IMR-90 (cell line): ENCODE measurements around the gene RGP1. TPM values are rescaled to one million over a fixed set of nuclear protein-coding genes. Genes with fewer than 3 reads are reported as not detected.

Experiments used
- ATAC-seq: fragments of 200-7000 bp; cut with Tn5 transposase; 2 replicates; pipeline ENCODE4 v1.9.1; 2020; ENCODE audit warnings: low read depth, mild to moderate bottlenecking, moderate library complexity
- BruUV-seq: library from RNA; stranded (reverse); fragments of 400-500 nt; replicated peaks from 2 replicates; lab custom pipeline; 2021; lab: Mats Ljungman, UMichigan
- CTCF ChIA-PET: fragments of 300-600 bp; formaldehyde crosslinking; extraction: SDS; loops from one replicate; lab custom pipeline; 2021; ENCODE audit warnings: antibody characterized with exemption; lab: Yijun Ruan, JAX
- POLR2A ChIA-PET: fragments of 300-600 bp; sonication (Branson Sonifier 250); formaldehyde crosslinking; loops from one replicate; lab custom pipeline; 2022; ENCODE audit warnings: antibody characterized with exemption; ENCODE audit not compliant: unreplicated experiment; lab: Charles Lee
- DNase-seq: peaks from one replicate; pipeline ENCODE4 v3.0.0; 2013
- H2AFZ ChIP-seq: replicated peaks from 2 replicates; pipeline ENCODE3; 2013; ENCODE audit warnings: low read length, mild to moderate bottlenecking; ENCODE audit not compliant: poor library complexity
- H2AK5ac ChIP-seq: 2 replicates; pipeline ENCODE4 v1.6.1; 2013; ENCODE audit warnings: low read depth, low read length, inconsistent platforms
- H2AK9ac ChIP-seq: replicated peaks from 2 replicates; pipeline ENCODE3; 2013; ENCODE audit warnings: mild to moderate bottlenecking, low read depth, low read length, moderate library complexity; ENCODE audit not compliant: poor library complexity
- H2BK120ac ChIP-seq: 2 replicates; pipeline ENCODE4 v1.6.1; 2013; ENCODE audit warnings: low read depth, low read length, inconsistent platforms
- H2BK15ac ChIP-seq: 3 replicates; pipeline ENCODE4 v1.6.1; 2013; ENCODE audit warnings: low read depth, low read length, inconsistent platforms
- H2BK20ac ChIP-seq: 2 replicates; pipeline ENCODE4 v1.6.1; 2013; ENCODE audit warnings: low read depth, mild to moderate bottlenecking, inconsistent platforms, low read length, moderate library complexity
- H2BK5ac ChIP-seq: 2 replicates; pipeline ENCODE4 v1.6.1; 2013; ENCODE audit warnings: mild to moderate bottlenecking, low read depth, low read length, inconsistent platforms; ENCODE audit not compliant: poor library complexity, severe bottlenecking
- H3K14ac ChIP-seq: replicated peaks from 2 replicates; pipeline ENCODE4 v1.6.1; 2013; ENCODE audit warnings: low read depth, low read length, inconsistent platforms
- H3K18ac ChIP-seq: 2 replicates; pipeline ENCODE4 v1.6.1; 2013; ENCODE audit warnings: low read depth, low read length, control low read depth
- H3K23ac ChIP-seq: 2 replicates; pipeline ENCODE4 v1.6.1; 2013; ENCODE audit warnings: low read depth, low read length, inconsistent platforms
- H3K27ac ChIP-seq: 2 replicates; pipeline ENCODE4 v1.5.1; 2013; ENCODE audit warnings: mild to moderate bottlenecking, control low read depth, low read length; ENCODE audit not compliant: insufficient read depth
- H3K27me3 ChIP-seq: 2 replicates; pipeline ENCODE4 v1.6.1; 2013; ENCODE audit warnings: low read length; ENCODE audit not compliant: control insufficient read depth, insufficient read depth
- H3K36me3 ChIP-seq: 2 replicates; pipeline ENCODE4 v1.6.1; 2013; ENCODE audit warnings: low read length, mixed read lengths; ENCODE audit not compliant: control insufficient read depth, insufficient read depth
- H3K4ac ChIP-seq: 2 replicates; pipeline ENCODE4 v1.6.1; 2013; ENCODE audit warnings: low read depth, low read length, inconsistent platforms
- H3K4me1 ChIP-seq: 2 replicates; pipeline ENCODE4 v1.6.1; 2013; ENCODE audit warnings: low read length, mixed read lengths; ENCODE audit not compliant: control insufficient read depth, insufficient read depth
- H3K4me2 ChIP-seq: 2 replicates; pipeline ENCODE4 v1.6.1; 2013; ENCODE audit warnings: low read depth, mild to moderate bottlenecking, control low read depth, low read length, moderate library complexity
- H3K4me3 ChIP-seq: 2 replicates; pipeline ENCODE4 v1.5.1; 2013; ENCODE audit warnings: low read depth, mild to moderate bottlenecking, control low read depth, low read length, moderate library complexity; ENCODE audit not compliant: insufficient read depth
- H3K56ac ChIP-seq: 2 replicates; pipeline ENCODE4 v1.6.1; 2013; ENCODE audit warnings: low read length, inconsistent platforms; ENCODE audit not compliant: insufficient read depth; ENCODE audit errors: extremely low read depth
- H3K79me1 ChIP-seq, 2 experiments: 2 replicates each; pipeline ENCODE4 v1.6.1; 2013; ENCODE audit warnings: low read length in 2 of 2, inconsistent platforms in 1 of 2, low read depth in 1 of 2
- H3K9ac ChIP-seq: 2 replicates; pipeline ENCODE4 v1.6.1; 2013; ENCODE audit warnings: low read depth, low read length, control low read depth
- H3K9me1 ChIP-seq: 2 replicates; pipeline ENCODE4 v1.6.1; 2013; ENCODE audit warnings: low read length, inconsistent platforms; ENCODE audit not compliant: insufficient read depth
- H3K9me3 ChIP-seq: 2 replicates; pipeline ENCODE4 v1.6.1; 2013; ENCODE audit warnings: low read length; ENCODE audit not compliant: control insufficient read depth, insufficient read depth
- H4K20me1 ChIP-seq: 2 replicates; pipeline ENCODE4 v1.6.1; 2013; ENCODE audit warnings: low read length, inconsistent platforms; ENCODE audit not compliant: insufficient read depth
- H4K5ac ChIP-seq: 2 replicates; pipeline ENCODE4 v1.6.1; 2013; ENCODE audit warnings: mild to moderate bottlenecking, low read depth, low read length, control low read depth
- H4K8ac ChIP-seq, 2 experiments: 2 replicates each; pipeline ENCODE4 v1.6.1; 2013; ENCODE audit warnings: low read depth in 2 of 2, low read length in 2 of 2, control low read depth in 1 of 2, inconsistent platforms in 1 of 2
- H4K91ac ChIP-seq: 2 replicates; pipeline ENCODE4 v1.6.1; 2013; ENCODE audit warnings: low read depth, low read length, inconsistent platforms; ENCODE audit not compliant: insufficient read depth
- BHLHE40 ChIP-seq: fragments of 150-350 bp; IDR thresholded peaks from 2 replicates; pipeline ENCODE4 v1.6.1; 2016; ENCODE audit warnings: mild to moderate bottlenecking, low read depth, low read length
- WGBS, 2 experiments: methylation state at CpG; one replicate each; pipeline versions ENCODE4 v1.1.5 to v1.1.7; 2013; ENCODE audit warnings: missing lambda C conversion rate in 2 of 2; ENCODE audit not compliant: insufficient read length in 1 of 2; ENCODE audit errors: extremely low coverage in 2 of 2; 5-methylcytosine and 5-hydroxymethylcytosine counted together
- dilution Hi-C: fragments of 300-500 bp; cut with HindIII; formaldehyde crosslinking; loops from one replicate; pipeline ENCODE4 v1.14.3; 2018; ENCODE audit warnings: low sequenced_read_pairs; ENCODE audit not compliant: unreplicated experiment
- in situ Hi-C: fragments of 300-500 bp; cut with MboI; formaldehyde crosslinking; loops from 3 replicates; pipeline ENCODE4 v1.14.3; 2019; ENCODE audit warnings: low sequenced_read_pairs, inconsistent platforms, mixed read lengths
- intact Hi-C: fragments of 100-400 bp; cut with micrococcal nuclease; formaldehyde crosslinking; loops from 2 replicates; pipeline ENCODE4 v1.10.0; 2022
- polyA plus RNA-seq, 3 experiments: library from polyadenylated mRNA; depleted of rRNA; stranded (reverse); fragments of >200 nt; gene quantifications; 2 replicates each; pipeline ENCODE4 v1.2.3, GENCODE V29; 2012; ENCODE audit warnings: low replicate concordance in 1 of 3
- total RNA-seq: library from RNA; depleted of rRNA; stranded (reverse); fragments of >200 nt; gene quantifications from 2 replicates; pipeline ENCODE4 v1.2.3, GENCODE V29; 2012

RGP1 gene
- total and polyA plus RNA-seq, 2 of the 4 experiments (the other 2 are of a cell fraction), result 10.2 to 14.3 TPM

DNA sequence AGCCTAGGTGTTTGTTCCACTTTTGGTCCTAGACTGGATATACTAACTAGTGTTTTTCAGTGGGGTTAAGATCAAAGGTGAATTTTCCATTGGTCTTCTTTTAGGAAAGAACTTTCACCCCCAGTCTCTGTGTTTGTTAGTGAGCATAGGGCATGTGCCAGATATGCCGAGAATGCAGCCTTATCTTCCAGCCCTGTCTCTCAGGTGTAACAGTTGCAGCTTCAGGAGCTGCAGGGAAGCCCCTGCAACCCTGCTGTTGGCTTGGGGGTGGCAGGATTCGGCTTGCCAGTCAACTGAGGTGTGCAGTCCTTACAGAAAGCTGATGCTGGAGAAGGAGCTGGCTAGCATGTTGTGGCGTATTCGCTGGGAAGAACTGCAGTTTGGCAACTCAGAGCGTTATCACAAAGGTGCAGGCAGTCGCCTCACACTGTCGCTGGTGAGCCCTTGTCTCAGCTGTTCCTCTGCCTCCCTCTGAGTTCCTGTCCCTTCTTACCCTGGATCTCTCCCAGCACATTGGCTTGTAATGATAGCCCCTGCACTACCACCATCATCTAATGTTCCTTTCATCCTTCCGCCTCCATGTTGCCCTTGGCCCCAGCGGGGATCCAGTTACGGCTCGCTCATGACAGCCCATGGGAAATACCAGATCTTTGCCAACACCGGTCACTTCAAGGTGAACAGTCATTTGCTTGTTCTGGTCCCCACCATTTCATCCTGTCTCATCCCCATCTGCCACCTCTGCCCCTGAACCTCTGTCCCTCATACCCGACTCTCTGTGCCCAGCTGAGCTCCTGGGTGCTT is 52.4 kb downstream of the RGP1 start:
- H3K14ac ChIP-seq, result no peak overlapping the region
- H3K27ac ChIP-seq, result no peak overlapping the region
- intact Hi-C loops (no loop called here), in situ Hi-C loops (no loop called here), dilution Hi-C loops (no loop called here)
- H3K36me3 ChIP-seq, result peaks cover 35% of the 10 kb centered on the region
- H3K23ac ChIP-seq, result no peak overlapping the region
- no peak overlapping the region for H4K5ac ChIP-seq
- no peak for TF ChIP-seq BHLHE40
- H4K20me1 ChIP-seq, result no peaks in the 10 kb centered on the region
- no peak overlapping the region for H3K18ac ChIP-seq
- no peak overlapping the region for H2BK15ac ChIP-seq
- no peak overlapping the region for H3K4me3 ChIP-seq
- BruUV-seq, result no TSS peak
- H2AK9ac ChIP-seq, result no peak overlapping the region
- peaks cover 0 to 19% of the 10 kb centered on the region in 2 experiments; a peak in 2 of 4 replicates for H3K79me1 ChIP-seq
- H2BK120ac ChIP-seq, result no peak overlapping the region
- H2BK5ac ChIP-seq, result no peak overlapping the region
- H4K91ac ChIP-seq, result no peak overlapping the region
- no peak overlapping the region for H2BK20ac ChIP-seq
- DNase-seq (no peak), ATAC-seq (no peak)
- ChIA-PET POLR2A (interaction anchor here (0.9 kb wide), 1 partner anchor 10 kb away, joined by 3 read pairs; no protein-coding TSS in a partner anchor), CTCF (no interaction called here)
- H3K9me3 ChIP-seq, result no peaks in the 10 kb centered on the region
- no peaks in the 10 kb centered on the region for H3K27me3 ChIP-seq
- no peak overlapping the region for H2AFZ ChIP-seq
- H3K4me1 ChIP-seq, result no peaks in the 10 kb centered on the region; the same call in 1 of the 2 replicates
- H3K9ac ChIP-seq, result no peak overlapping the region
- no peak overlapping the region for H3K56ac ChIP-seq
- H3K4me2 ChIP-seq, result no peak overlapping the region
- 89% methylated on average over 9 of the region's 13 CpGs; no CpG with 5 or more reads in 1 of the 2 experiments for WGBS, 2 experiments
- no peak overlapping the region for H2AK5ac ChIP-seq
- H3K9me1 ChIP-seq, result peaks cover 20% of the 10 kb centered on the region
- H3K4ac ChIP-seq, result no peak overlapping the region
- no peak overlapping the region for H4K8ac ChIP-seq
